Memory B cell (primary cell): ENCODE measurements around the gene OR5W2.
"Not testable (repeated sequence)": the region's sequence is repeated elsewhere in the genome, so short reads cannot be mapped to it uniquely, and the experiment has no call there.

Experiments
- ATAC-seq: fragments of 150-1000 bp; cut with Tn5 transposase; 2 replicates; pipeline ENCODE4 v1.10.0; 2021; ENCODE audit warnings: low read depth, mild to moderate bottlenecking, moderate library complexity
- DNase-seq, 2 donors: peaks; one replicate each; pipeline ENCODE4 v3.0.0; 2022; ENCODE audit warnings: low spot score in 2 of 2
- H3K27ac Mint-ChIP-seq: one replicate; pipeline ENCODE4 v1.8.0; 2022; ENCODE audit warnings: mild to moderate bottlenecking, moderate library complexity, mixed read lengths
- H3K27me3 Mint-ChIP-seq: one replicate; pipeline ENCODE4 v1.8.0; 2022; ENCODE audit warnings: mixed read lengths
- H3K36me3 Mint-ChIP-seq: one replicate; pipeline ENCODE4 v1.8.0; 2022; ENCODE audit warnings: mild to moderate bottlenecking, mixed read lengths
- H3K4me1 Mint-ChIP-seq: one replicate; pipeline ENCODE4 v1.8.0; 2022; ENCODE audit warnings: mixed read lengths
- H3K4me3 Mint-ChIP-seq: one replicate; pipeline ENCODE4 v1.8.0; 2022; ENCODE audit warnings: mild to moderate bottlenecking, moderate library complexity, mixed read lengths
- H3K9me3 Mint-ChIP-seq: one replicate; pipeline ENCODE4 v1.8.0; 2022; ENCODE audit warnings: mixed read lengths

Gene OR5W2

GRCh38 chr11:55914482-55914881 lies at the start of gene OR5W2:
OR5W2 (minus strand) TSS chr11:55914582; CDS start chr11:55914582, 0 bp downstream.
- no peak for ATAC-seq
- H3K9me3 Mint-ChIP-seq, result peaks cover 4% of the 10 kb centered on the region
- no peak within 1 kb of the TSS for H3K27ac Mint-ChIP-seq
- H3K4me3 Mint-ChIP-seq, result no peak within 1 kb of the TSS
- no peaks in the 10 kb centered on the region for H3K4me1 Mint-ChIP-seq
- H3K27me3 Mint-ChIP-seq, result no peaks in the 10 kb centered on the region
- no peaks in the 10 kb centered on the region for H3K36me3 Mint-ChIP-seq
- DNase-seq, result no peak

DNA sequence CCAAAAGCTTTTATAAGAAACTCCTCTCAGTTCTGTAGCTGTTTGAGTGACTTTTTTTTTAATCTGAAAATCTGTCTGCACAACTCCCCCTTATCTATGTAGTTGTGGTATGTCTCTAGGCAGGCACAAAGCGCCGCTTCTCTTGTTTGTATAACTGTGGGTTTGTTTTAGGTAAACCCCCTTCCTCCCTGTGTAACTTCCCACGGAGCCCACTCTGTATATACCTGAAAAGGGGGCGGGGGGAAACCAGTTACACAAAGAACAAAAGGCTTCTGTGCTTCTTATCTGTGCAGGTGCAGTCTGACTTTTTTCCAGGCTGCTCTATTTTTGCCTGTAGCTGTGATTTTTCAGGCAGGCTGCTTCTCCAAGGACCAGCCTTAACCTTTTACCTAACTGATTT lies 42.1 kb upstream of the OR5W2 start:
- no peaks in the 10 kb centered on the region for H3K27me3 Mint-ChIP-seq
- no peak for ATAC-seq

GRCh38 chr11:55949330-55949729 lies 34.9 kb upstream of the OR5W2 start:
- ATAC-seq (no peak), DNase-seq (no peak)
- Mint-ChIP-seq H3K9me3 (peaks cover 6% of the 10 kb centered on the region), H3K4me1 (no peaks in the 10 kb centered on the region), H3K27me3 (no peaks in the 10 kb centered on the region), H3K36me3 (no peaks in the 10 kb centered on the region), H3K27ac (no peak overlapping the region), H3K4me3 (no peak overlapping the region)

More for the DNA sequence above, 42.1 kb upstream of the OR5W2 start:
- no peaks in the 10 kb centered on the region for H3K4me1 Mint-ChIP-seq
- no peaks in the 10 kb centered on the region for H3K9me3 Mint-ChIP-seq
- DNase-seq, result no peak
- H3K36me3 Mint-ChIP-seq, result no peaks in the 10 kb centered on the region
- no peak overlapping the region for H3K27ac Mint-ChIP-seq
- H3K4me3 Mint-ChIP-seq, result no peak overlapping the region

DNA sequence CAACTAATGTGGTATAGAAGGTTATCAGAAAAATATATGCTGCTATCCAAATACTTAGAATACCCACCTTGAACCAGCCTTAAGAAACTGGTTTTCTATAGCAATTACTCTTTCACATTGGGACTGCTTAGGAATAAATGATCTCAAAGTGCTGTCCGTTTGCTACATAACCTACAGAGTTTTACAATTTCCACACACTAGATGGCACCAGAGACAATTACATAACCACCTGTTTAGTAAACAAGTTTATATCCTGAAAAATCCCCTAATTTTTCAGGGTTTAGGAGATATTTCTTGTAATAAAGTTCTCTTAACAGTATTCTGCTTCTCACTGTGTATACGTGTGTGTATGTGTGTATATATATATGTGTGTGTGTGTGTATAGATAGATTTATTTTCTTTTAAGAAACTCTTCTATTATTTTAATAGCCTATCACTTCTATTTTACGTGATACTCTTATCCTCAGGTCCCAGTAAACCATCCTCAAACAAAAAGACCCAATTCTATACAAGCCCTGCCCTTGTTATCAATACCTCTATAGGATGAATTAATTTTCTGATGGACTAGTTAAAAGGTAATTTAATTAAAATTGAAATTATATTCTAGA lies 28.5 kb upstream of the OR5W2 start:
- DNase-seq (no peak), ATAC-seq (no peak)
- H3K4me3 Mint-ChIP-seq, result no peak overlapping the region
- no peaks in the 10 kb centered on the region for H3K27me3 Mint-ChIP-seq
- H3K27ac Mint-ChIP-seq, result no peak overlapping the region
- H3K9me3 Mint-ChIP-seq, result no peaks in the 10 kb centered on the region
- H3K4me1 Mint-ChIP-seq, result no peaks in the 10 kb centered on the region
- H3K36me3 Mint-ChIP-seq, result no peaks in the 10 kb centered on the region

DNA sequence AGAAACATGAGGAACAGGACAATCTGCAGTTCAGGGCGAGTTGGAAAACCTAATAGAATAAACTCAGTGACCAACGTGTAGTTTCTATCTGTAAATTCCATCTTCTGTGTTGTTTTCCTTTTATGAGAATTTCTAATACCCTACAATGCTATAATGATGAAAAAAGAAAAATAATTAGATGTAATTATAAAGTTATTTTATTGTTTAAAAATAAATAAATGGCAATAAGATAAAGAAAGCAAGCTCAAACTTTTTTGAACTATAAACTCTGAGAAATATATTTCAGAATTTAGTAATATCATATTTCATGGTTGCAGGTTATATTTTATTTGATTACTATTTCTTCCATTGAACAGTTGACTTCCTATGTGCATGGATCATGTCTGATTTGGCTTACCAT lies 21.9 kb upstream of the OR5W2 start, which contains the start of gene OR5I1:
TSS of gene OR5I1 (minus strand) at position 101 of the 400 bp plus-strand sequence. CDS start at position 101, 0 bp downstream.
- H3K9me3 Mint-ChIP-seq, result peaks cover 3% of the 10 kb centered on the region
- H3K27me3 Mint-ChIP-seq, result no peaks in the 10 kb centered on the region
- H3K27ac Mint-ChIP-seq, result no peak within 1 kb of the TSS
- ATAC-seq (no peak), DNase-seq (no peak)
- H3K4me3 Mint-ChIP-seq, result no peak within 1 kb of the TSS
- no peaks in the 10 kb centered on the region for H3K4me1 Mint-ChIP-seq
- H3K36me3 Mint-ChIP-seq, result no peaks in the 10 kb centered on the region

DNA sequence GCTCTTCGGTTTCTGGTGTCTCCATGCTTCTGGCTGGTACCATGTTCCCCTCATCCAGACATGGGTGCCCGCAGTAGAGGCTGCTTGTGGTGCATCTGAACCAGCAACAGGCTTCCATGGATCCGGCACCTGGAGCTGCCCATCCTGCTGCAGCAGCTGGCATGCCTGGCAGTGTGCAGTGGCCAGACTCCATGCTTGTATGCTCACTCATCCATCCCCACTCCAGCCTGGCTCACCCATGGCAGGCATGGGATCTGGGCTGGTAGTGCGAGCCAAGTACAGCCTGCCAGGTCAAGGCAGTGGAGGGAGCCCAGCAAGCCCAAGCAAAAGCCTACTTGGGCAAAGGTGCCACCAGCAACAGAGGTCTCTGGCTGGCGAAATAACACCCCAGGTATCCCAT lies 6.2 kb upstream of the OR5W2 start:
- DNase-seq, result no peak
- H3K4me3 Mint-ChIP-seq, result no peak overlapping the region
- no peaks in the 10 kb centered on the region for H3K4me1 Mint-ChIP-seq
- no peak for ATAC-seq
- peaks cover 4% of the 10 kb centered on the region for H3K9me3 Mint-ChIP-seq
- H3K27ac Mint-ChIP-seq, result no peak overlapping the region
- H3K27me3 Mint-ChIP-seq, result no peaks in the 10 kb centered on the region
- H3K36me3 Mint-ChIP-seq, result no peaks in the 10 kb centered on the region

DNA sequence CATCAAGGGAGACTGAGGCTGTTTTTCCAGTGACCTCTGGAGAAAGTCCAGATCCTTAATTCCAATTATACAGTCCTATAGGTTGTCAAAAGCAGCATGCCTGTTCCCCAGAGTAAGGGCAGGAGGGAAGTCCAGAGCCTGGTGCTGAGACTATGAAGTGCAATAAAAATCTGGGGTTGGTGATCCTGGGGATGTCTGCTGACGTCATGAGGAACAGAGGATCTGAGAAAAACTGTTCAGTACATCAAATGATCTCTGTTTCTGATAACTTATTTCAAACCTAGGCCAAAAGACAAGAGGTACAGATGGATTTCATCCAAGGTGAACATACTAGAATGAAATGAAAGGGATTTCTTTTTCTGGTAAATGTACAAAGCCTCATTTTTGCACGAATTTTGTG lies 12.1 kb downstream of the OR5W2 start:
- Mint-ChIP-seq H3K27ac (no peak overlapping the region), H3K9me3 (peaks cover 3% of the 10 kb centered on the region), H3K36me3 (no peaks in the 10 kb centered on the region), H3K27me3 (no peaks in the 10 kb centered on the region), H3K4me1 (no peaks in the 10 kb centered on the region), H3K4me3 (no peak overlapping the region)
- ATAC-seq, result no peak
- no peak for DNase-seq

- no peaks in the 10 kb centered on the region for H3K36me3 Mint-ChIP-seq
- DNase-seq (no peak), ATAC-seq (no peak)
- H3K27me3 Mint-ChIP-seq, result no peaks in the 10 kb centered on the region
- H3K4me3 Mint-ChIP-seq, result no peak overlapping the region
- H3K27ac Mint-ChIP-seq, result no peak overlapping the region
- H3K9me3 Mint-ChIP-seq, result peaks cover 6% of the 10 kb centered on the region
- H3K4me1 Mint-ChIP-seq, result no peaks in the 10 kb centered on the region
These were observed 19.2 kb downstream of the OR5W2 start for GRCh38 chr11:55895216-55895615.

DNA sequence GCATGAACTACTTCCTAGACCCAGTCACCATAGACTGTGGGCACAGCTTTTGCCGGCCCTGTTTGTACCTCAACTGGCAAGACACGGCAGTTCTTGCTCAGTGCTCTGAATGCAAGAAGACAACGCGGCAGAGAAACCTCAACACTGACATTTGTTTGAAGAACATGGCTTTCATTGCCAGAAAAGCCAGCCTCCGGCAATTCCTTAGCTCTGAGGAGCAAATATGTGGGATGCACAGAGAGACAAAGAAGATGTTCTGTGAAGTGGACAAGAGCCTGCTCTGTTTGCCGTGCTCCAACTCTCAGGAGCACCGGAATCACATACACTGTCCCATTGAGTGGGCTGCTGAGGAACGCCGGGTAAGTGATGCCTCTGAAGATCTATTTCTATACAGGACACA lies 28.9 kb downstream of the OR5W2 start:
- H3K4me1 Mint-ChIP-seq, H3K36me3 Mint-ChIP-seq, H3K9me3 Mint-ChIP-seq, H3K4me3 Mint-ChIP-seq, H3K27ac Mint-ChIP-seq, ATAC-seq, DNase-seq, H3K27me3 Mint-ChIP-seq: not testable (repeated sequence)

DNA sequence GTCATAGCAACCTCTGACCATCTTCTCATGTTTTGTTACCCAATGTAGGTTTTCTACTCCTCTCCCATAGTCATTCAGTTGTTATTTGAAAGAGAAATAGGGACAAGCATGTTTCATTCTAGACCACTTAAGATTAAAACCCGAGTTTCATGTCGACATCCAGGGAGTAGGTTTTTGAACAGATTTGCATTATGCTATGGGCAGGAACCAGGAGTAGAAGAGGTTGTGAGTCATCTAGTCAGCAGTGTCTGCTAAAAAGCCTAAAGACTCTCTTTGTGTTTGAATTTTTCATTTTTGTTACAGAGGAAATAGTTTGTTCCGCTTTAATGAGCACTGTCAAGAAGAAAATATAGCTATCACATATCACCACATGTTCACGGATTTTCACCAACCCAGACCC lies 29.4 kb downstream of the OR5W2 start:
- not testable (repeated sequence) for H3K9me3 Mint-ChIP-seq, H3K4me1 Mint-ChIP-seq, H3K4me3 Mint-ChIP-seq, H3K27ac Mint-ChIP-seq, H3K27me3 Mint-ChIP-seq, ATAC-seq, H3K36me3 Mint-ChIP-seq, DNase-seq

DNA sequence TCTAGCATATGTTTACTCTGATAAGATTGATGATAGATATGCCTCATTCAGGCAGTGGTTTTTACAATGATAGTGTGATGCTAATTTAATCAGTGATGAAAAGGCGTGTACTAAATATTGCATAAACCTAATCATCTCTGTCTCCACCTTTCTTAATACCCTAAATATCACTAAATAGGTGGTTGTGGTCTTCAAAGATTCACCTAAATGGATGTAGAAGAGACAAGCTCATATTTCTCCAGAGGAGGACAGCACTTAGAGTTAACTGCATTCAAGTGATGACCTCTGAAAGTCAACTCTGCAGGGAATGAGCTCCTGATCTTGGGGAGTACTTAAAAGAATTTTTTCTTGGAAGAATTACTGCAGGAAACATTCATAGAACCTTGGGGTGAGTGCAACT lies 31.4 kb downstream of the OR5W2 start, which contains the start of gene TRIM51:
TSS of gene TRIM51 (plus strand) at position 301 of the 400 bp plus-strand sequence. CDS start 2,132 bp downstream, outside the sequence.
- DNase-seq, H3K4me1 Mint-ChIP-seq, H3K27me3 Mint-ChIP-seq, H3K9me3 Mint-ChIP-seq, H3K27ac Mint-ChIP-seq, H3K4me3 Mint-ChIP-seq, H3K36me3 Mint-ChIP-seq, ATAC-seq: not testable (repeated sequence)

DNA sequence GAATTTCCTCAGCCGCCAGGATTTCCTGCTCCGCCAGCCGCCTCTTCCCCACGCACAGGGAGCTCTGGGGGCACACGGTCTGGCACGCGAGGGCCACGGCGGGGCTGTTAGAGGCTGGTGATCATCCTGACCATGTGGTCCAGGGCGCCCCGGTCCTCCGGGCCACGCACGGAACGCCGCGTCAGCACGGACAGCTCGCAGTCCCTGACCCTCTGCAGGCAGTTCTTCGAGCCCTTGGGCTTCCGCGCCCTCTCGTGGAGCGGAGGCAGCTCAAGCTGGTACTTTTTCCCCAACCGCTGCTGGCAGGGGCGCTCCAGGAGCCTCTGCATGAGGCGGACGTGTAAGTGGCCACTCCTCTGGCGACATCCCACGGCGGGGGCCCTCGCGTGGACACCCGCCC lies 41.2 kb downstream of the OR5W2 start:
- H3K9me3 Mint-ChIP-seq, H3K27ac Mint-ChIP-seq, H3K36me3 Mint-ChIP-seq, DNase-seq, H3K4me3 Mint-ChIP-seq, H3K4me1 Mint-ChIP-seq, ATAC-seq, H3K27me3 Mint-ChIP-seq: not testable (repeated sequence)

DNA sequence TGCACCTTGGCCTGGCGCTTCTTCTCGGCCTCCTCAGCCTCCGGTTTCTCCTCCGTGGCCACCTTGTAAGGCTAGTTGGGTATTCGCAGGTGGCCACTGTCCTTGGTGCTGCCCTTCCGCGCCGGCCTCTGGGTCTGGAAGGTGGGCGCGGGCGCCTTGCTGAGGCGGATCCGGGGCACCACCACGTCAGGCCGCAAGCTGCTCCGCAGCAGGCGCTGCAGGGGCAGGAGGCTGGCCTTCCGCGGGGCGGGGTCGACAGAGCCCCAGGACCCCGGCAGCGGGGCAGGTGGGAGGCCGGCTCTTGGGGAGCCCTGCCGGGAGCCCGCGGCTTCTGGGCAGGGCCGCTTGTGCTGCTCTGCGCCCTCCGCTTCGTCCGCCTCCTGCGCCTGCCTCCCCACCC lies 41.7 kb downstream of the OR5W2 start:
- not testable (repeated sequence) for H3K9me3 Mint-ChIP-seq, H3K4me3 Mint-ChIP-seq, H3K36me3 Mint-ChIP-seq, ATAC-seq, H3K27ac Mint-ChIP-seq, H3K27me3 Mint-ChIP-seq, H3K4me1 Mint-ChIP-seq, DNase-seq

DNA sequence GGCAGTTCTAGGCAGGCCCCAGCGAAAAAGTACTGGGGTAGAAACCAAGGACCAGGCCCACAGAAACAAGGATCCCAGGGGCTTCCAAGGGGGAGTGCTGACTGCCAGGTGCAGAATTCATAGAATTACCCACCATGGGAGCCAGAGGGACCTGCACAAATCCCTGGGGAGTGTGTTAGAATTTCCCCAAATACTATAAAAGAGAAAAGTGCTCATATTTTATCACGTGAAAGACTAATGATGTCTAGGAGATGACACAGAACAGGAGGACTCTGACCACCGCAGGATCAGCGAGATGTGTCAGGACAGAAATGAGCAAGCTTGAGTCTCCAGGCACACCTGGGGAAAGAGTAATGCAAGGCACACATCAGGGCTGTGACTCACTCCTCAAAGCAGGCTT lies 47.0 kb downstream of the OR5W2 start:
- H3K4me3 Mint-ChIP-seq, H3K4me1 Mint-ChIP-seq, H3K9me3 Mint-ChIP-seq, H3K36me3 Mint-ChIP-seq, ATAC-seq, H3K27me3 Mint-ChIP-seq, H3K27ac Mint-ChIP-seq, DNase-seq: not testable (repeated sequence)
